ENCODE measurements around the gene ALPK1. TPM values are rescaled to one million over a fixed set of nuclear protein-coding genes. Genes with fewer than 3 reads are reported as not detected.

ALPK1 gene
- total and polyA plus RNA-seq, 2 of the 8 experiments (the other 6 are each of a cell fraction or from before 2014, with no cell fraction given), result 0.08 to 0.43 TPM

- TF ChIP-seq CTCF (IDR thresholded peaks at IDR 0.05; ENCODE audit: control extremely low read depth in 1 of 3, insufficient read depth in 1 of 3, low read depth in 1 of 3, low read length in 3 of 3) (peak; percentile 60 to 69 (median 64)), TEAD4 (IDR thresholded peaks at IDR 0.05; ENCODE audit: low read depth, low read length) (no peak), E2F6 (IDR thresholded peaks at IDR 0.05) (0 out of 2 replicates have a peak, but pooled peaks have one; percentile 23), RAD21 (IDR thresholded peaks at IDR 0.05 in 1 of 2, conservative IDR thresholded peaks at IDR 0.05 in 1 of 2; ENCODE audit: low read depth in 2 of 2, low read length in 2 of 2) (peak; percentile 56 to 67)
These were observed 51.5 kb downstream of the ALPK1 start (continued) for GRCh38 chr4:112348488-112349158.
